Neural cell (in vitro differentiated cells): ENCODE results near the gene HSF4. TPM values are rescaled to one million over a fixed set of nuclear protein-coding genes. Genes with fewer than 3 reads are reported as not detected.
"Not testable (repeated sequence)": the region's sequence is repeated elsewhere in the genome, so short reads cannot be mapped to it uniquely, and the experiment has no call there.

Experiments used
- H2AFZ ChIP-seq: fragments of 200-600, 300-800 bp; sonication (generic), shearing (Covaris generic); 2 replicates; pipeline ENCODE4 v1.6.0; 2014; ENCODE audit warnings: low read depth, mild to moderate bottlenecking, antibody characterized with exemption, low read length, moderate library complexity
- H3F3A ChIP-seq: fragments of 200-600 bp; shearing (Covaris generic); 2 replicates; pipeline ENCODE4 v1.6.1; 2016; ENCODE audit warnings: mild to moderate bottlenecking, moderate library complexity, mixed read lengths, antibody characterized with exemption, low read length; ENCODE audit not compliant: insufficient read depth, poor library complexity, severe bottlenecking
- H3K27ac ChIP-seq: fragments of 200-600, 300-800 bp; sonication (generic), shearing (Covaris generic); 2 replicates; pipeline ENCODE4 v1.5.1; 2014; ENCODE audit warnings: mild to moderate bottlenecking, low read length, moderate library complexity
- H3K27me3 ChIP-seq: fragments of 300-800, 200-600 bp; sonication (generic), shearing (Covaris generic); 2 replicates; pipeline ENCODE4 v1.6.0; 2014; ENCODE audit warnings: mild to moderate bottlenecking, low read depth, low read length, moderate library complexity; ENCODE audit not compliant: insufficient read depth
- H3K36me3 ChIP-seq: fragments of 300-800, 200-600 bp; sonication (generic), shearing (Covaris generic); 2 replicates; pipeline ENCODE4 v1.5.1; 2014; ENCODE audit warnings: mild to moderate bottlenecking, antibody characterized with exemption, low read length, moderate library complexity; ENCODE audit not compliant: insufficient read depth
- H3K4me2 ChIP-seq: fragments of 300-800, 200-600 bp; sonication (generic), shearing (Covaris generic); 2 replicates; pipeline ENCODE4 v1.6.0; 2014; ENCODE audit warnings: mild to moderate bottlenecking, low read length
- H3K4me3 ChIP-seq: fragments of 300-800, 200-600 bp; sonication (generic), shearing (Covaris generic); 2 replicates; pipeline ENCODE4 v1.5.1; 2014; ENCODE audit warnings: mild to moderate bottlenecking, low read length, moderate library complexity
- H3K79me2 ChIP-seq: fragments of 200-600 bp; shearing (Covaris generic); replicated peaks from 2 replicates; pipeline ENCODE4 v1.6.0; 2014; ENCODE audit warnings: mild to moderate bottlenecking, low read length, moderate library complexity; ENCODE audit not compliant: insufficient read depth
- H3K9ac ChIP-seq: fragments of 300-800, 200-600 bp; sonication (generic), shearing (Covaris generic); 2 replicates; pipeline ENCODE4 v1.6.1; 2016; ENCODE audit warnings: mild to moderate bottlenecking, low read length, mixed read lengths
- H3K9me2 ChIP-seq: fragments of 200-600 bp; shearing (Covaris generic); 2 replicates; pipeline ENCODE4 v1.6.1; 2016; ENCODE audit warnings: mild to moderate bottlenecking, low read length, mixed read lengths; ENCODE audit not compliant: insufficient read depth
- H3K9me3 ChIP-seq: fragments of 200-600, 300-800 bp; sonication (generic), shearing (Covaris generic); 2 replicates; pipeline ENCODE4 v1.6.1; 2016; ENCODE audit warnings: mild to moderate bottlenecking, mixed run types, low read length, moderate library complexity, mixed read lengths
- H4K20me1 ChIP-seq: fragments of 200-600 bp; shearing (Covaris generic); 2 replicates; pipeline ENCODE4 v1.6.1; 2016; ENCODE audit warnings: mild to moderate bottlenecking, mixed run types; ENCODE audit not compliant: insufficient read depth
- CTCF ChIP-seq: fragments of 450-650 bp; IDR thresholded peaks from 2 replicates; pipeline ENCODE4 v1.5.1; 2014; ENCODE audit warnings: antibody characterized with exemption, mild to moderate bottlenecking, moderate library complexity; ENCODE audit not compliant: poor library complexity, severe bottlenecking
- EP300 ChIP-seq: fragments of 450-650 bp; conservative IDR thresholded peaks from 2 replicates; pipeline ENCODE4 v1.6.1; 2014; ENCODE audit warnings: antibody characterized with exemption, mild to moderate bottlenecking, moderate library complexity; ENCODE audit not compliant: poor library complexity, severe bottlenecking
- EZH2 ChIP-seq: fragments of 200-600, 300-800 bp; shearing (Covaris generic), sonication (generic); IDR thresholded peaks from 2 replicates; pipeline ENCODE4 v1.6.1; 2014; ENCODE audit warnings: antibody characterized with exemption, low read length, borderline replicate concordance, mild to moderate bottlenecking; ENCODE audit not compliant: insufficient read depth, poor library complexity, severe bottlenecking
- MXI1 ChIP-seq: fragments of 450-650 bp; conservative IDR thresholded peaks from 2 replicates; pipeline ENCODE4 v1.6.1; 2014; ENCODE audit warnings: antibody characterized with exemption, mild to moderate bottlenecking; ENCODE audit not compliant: poor library complexity, severe bottlenecking
- POLR2AphosphoS5 ChIP-seq: IDR thresholded peaks from 2 replicates; pipeline ENCODE4 v1.6.1; 2012
- RAD21 ChIP-seq: fragments of 450-650 bp; conservative IDR thresholded peaks from 2 replicates; pipeline ENCODE4 v1.6.1; 2014; ENCODE audit warnings: antibody characterized with exemption, mild to moderate bottlenecking, moderate library complexity
- REST ChIP-seq: IDR thresholded peaks from 2 replicates; pipeline ENCODE4 v1.6.1; 2012; ENCODE audit warnings: borderline replicate concordance
- SMC3 ChIP-seq: fragments of 450-650 bp; conservative IDR thresholded peaks from 2 replicates; pipeline ENCODE4 v1.6.1; 2014; ENCODE audit warnings: antibody characterized with exemption, mild to moderate bottlenecking, moderate library complexity; ENCODE audit not compliant: poor library complexity
- TAF1 ChIP-seq: IDR thresholded peaks from 2 replicates; pipeline ENCODE4 v1.6.1; 2012; ENCODE audit warnings: low read depth
- polyA plus RNA-seq: library from polyadenylated mRNA; depleted of rRNA; stranded (reverse); fragments of >200 nt; gene quantifications from 2 replicates; pipeline ENCODE4 v1.2.3, GENCODE V29; 2014

Gene HSF4
- polyA plus RNA-seq, 1 donor from 2014 or later, result 12.7 TPM

GRCh38 chr16:67117716-67118115 lies 46.8 kb upstream of the HSF4 start:
- no peak overlapping the region for H3K4me3 ChIP-seq
- H3K36me3 ChIP-seq, result no peaks in the 10 kb centered on the region
- H3K79me2 ChIP-seq, result peaks cover 15% of the 10 kb centered on the region
- H3K9ac ChIP-seq, result no peak overlapping the region
- H3K9me2 ChIP-seq, result no peaks in the 10 kb centered on the region
- no peaks in the 10 kb centered on the region for H4K20me1 ChIP-seq
- no peaks in the 10 kb centered on the region for H3K27me3 ChIP-seq
- H3K9me3 ChIP-seq, result no peaks in the 10 kb centered on the region
- H3F3A ChIP-seq, result no peaks in the 10 kb centered on the region
- no peak overlapping the region for H3K27ac ChIP-seq
- no peak for TF ChIP-seq REST
- no peak for TF ChIP-seq CTCF
- TF ChIP-seq POLR2AphosphoS5, result no peak
- TF ChIP-seq EZH2, result no peak
- no peak for TF ChIP-seq TAF1
- TF ChIP-seq RAD21, result no peak
- no peak for TF ChIP-seq SMC3
- TF ChIP-seq EP300, result no peak
- no peak for TF ChIP-seq MXI1
- no peak overlapping the region for H3K4me2 ChIP-seq
- no peak overlapping the region for H2AFZ ChIP-seq

GRCh38 chr16:67120025-67120424 lies 44.5 kb upstream of the HSF4 start:
- Histone ChIP-seq H3F3A (no peaks in the 10 kb centered on the region), H3K27ac (no peak overlapping the region), H4K20me1 (no peaks in the 10 kb centered on the region), H2AFZ (no peak overlapping the region), H3K4me2 (no peak overlapping the region), H3K9ac (no peak overlapping the region), H3K36me3 (no peaks in the 10 kb centered on the region), H3K9me2 (no peaks in the 10 kb centered on the region), H3K4me3 (no peak overlapping the region), H3K79me2 (peaks cover 3% of the 10 kb centered on the region), H3K27me3 (no peaks in the 10 kb centered on the region), H3K9me3 (no peaks in the 10 kb centered on the region)
- no peak for TF ChIP-seq TAF1
- no peak for TF ChIP-seq MXI1
- no peak for TF ChIP-seq CTCF
- TF ChIP-seq EZH2, result no peak
- no peak for TF ChIP-seq REST
- TF ChIP-seq POLR2AphosphoS5, result no peak
- no peak for TF ChIP-seq RAD21
- no peak for TF ChIP-seq SMC3

GRCh38 chr16:67122799-67123198 lies 41.7 kb upstream of the HSF4 start:
- H3K9me2 ChIP-seq, H3K9me3 ChIP-seq, H3F3A ChIP-seq, H2AFZ ChIP-seq, H3K4me3 ChIP-seq, H3K27ac ChIP-seq, H4K20me1 ChIP-seq, H3K4me2 ChIP-seq, H3K79me2 ChIP-seq, H3K9ac ChIP-seq, H3K36me3 ChIP-seq, H3K27me3 ChIP-seq: not testable (repeated sequence)
